Measurements from ENCODE around the gene FAM72A.
A peak's percentile ranks its signal among the peaks of the same experiment; 100 is the strongest.

The FAM72A gene

GRCh38 chr1:206143537-206144172, 59.0 kb downstream of the FAM72A start (continued):
- TF ChIP-seq PRDM6 (tag by site-specific recombination; IDR thresholded peaks at IDR 0.05): no peak
- TF ChIP-seq ZNF701 (tag by site-specific recombination; IDR thresholded peaks at IDR 0.05): no peak
- no peak for TF ChIP-seq ZNF18 (tag by site-specific recombination; IDR thresholded peaks at IDR 0.05)
- TF ChIP-seq ZSCAN23 (tag by site-specific recombination; IDR thresholded peaks at IDR 0.05): no peak
- TF ChIP-seq ZNF280C (tag by site-specific recombination; IDR thresholded peaks at IDR 0.05): no peak
- no peak for TF ChIP-seq TCF7L2 (IDR thresholded peaks at IDR 0.05; ENCODE audit: borderline replicate concordance, low read depth, low read length)
- no peak for TF ChIP-seq HIC1 (tag by site-specific recombination; IDR thresholded peaks at IDR 0.05)
- TF ChIP-seq WT1 (tag by site-specific recombination; IDR thresholded peaks at IDR 0.05): no peak
- TF ChIP-seq ZNF148 (tag by site-specific recombination; IDR thresholded peaks at IDR 0.05; ENCODE audit: borderline replicate concordance): no peak
- no peak for TF ChIP-seq OVOL3 (tag by site-specific recombination; IDR thresholded peaks at IDR 0.05)
- no peak for TF ChIP-seq ZFP3 (tag by site-specific recombination; IDR thresholded peaks at IDR 0.05; ENCODE audit: low read depth)

GRCh38 chr1:206142770-206143169, 59.9 kb downstream of the FAM72A start:
- H3K4me3 ChIP-seq (ENCODE audit: low read depth, low read length): no peak overlapping the region
- H3K36me3 ChIP-seq (ENCODE audit: control insufficient read depth in 2 of 2, insufficient read depth in 1 of 2, low read length in 2 of 2): no peaks in the 10 kb centered on the region
- H3K9me3 ChIP-seq (ENCODE audit: control insufficient read depth, insufficient read depth, low read depth, low read length): no peaks in the 10 kb centered on the region
- H3K27ac ChIP-seq (ENCODE audit: extremely low read depth, low read depth, low read length): no peak overlapping the region
- 0 out of 2 replicates have a peak, but pooled peaks cover 2% of the 10 kb centered on the region for H3K4me1 ChIP-seq (ENCODE audit: control insufficient read depth, insufficient read depth, low read length)
- POLR2A ChIA-PET: no interaction called here
- CTCF ChIA-PET: interaction anchor here (0.6 kb wide), 2 partner anchors 402 to 1887 kb away, joined by 3 to 4 read pairs; no protein-coding TSS in a partner anchor
- TF ChIP-seq SP3 (tag by site-specific recombination; IDR thresholded peaks at IDR 0.05): no peak
- no peak for TF ChIP-seq ZNF362 (tag by site-specific recombination; IDR thresholded peaks at IDR 0.05)
- TF ChIP-seq INSM2 (tag by site-specific recombination; IDR thresholded peaks at IDR 0.05): no peak
- peak; percentile 86 for TF ChIP-seq SCRT2 (tag by site-specific recombination; IDR thresholded peaks at IDR 0.05)
- TF ChIP-seq ZBTB49 (tag by site-specific recombination; IDR thresholded peaks at IDR 0.05; ENCODE audit: low read depth): no peak
- no peak for TF ChIP-seq EGR2 (tag by site-specific recombination; IDR thresholded peaks at IDR 0.05; ENCODE audit: low read depth)
- no peak for TF ChIP-seq ZNF335 (tag by site-specific recombination; conservative IDR thresholded peaks at IDR 0.05)
- TF ChIP-seq ZNF664 (tag by site-specific recombination; IDR thresholded peaks at IDR 0.05): peak; percentile 70; the same call in 1 of the 2 replicates
- TF ChIP-seq ZFP3 (tag by site-specific recombination; IDR thresholded peaks at IDR 0.05; ENCODE audit: low read depth): no peak
- no peak for TF ChIP-seq SALL2 (tag by site-specific recombination; IDR thresholded peaks at IDR 0.05; ENCODE audit: borderline replicate concordance)

Data from HEK293 (cell line).